BLaER1 (cell line): ENCODE data around the gene ANTXR2.
A peak's percentile ranks its signal among the peaks of the same experiment; 100 is the strongest.
"Not testable (repeated sequence)": the region's sequence is repeated elsewhere in the genome, so short reads cannot be mapped to it uniquely, and the experiment has no call there.

Source experiments
- H3K27ac ChIP-seq: shearing (Covaris generic); formaldehyde crosslinking; 2 replicates; pipeline ENCODE4 v1.8.1; 2022
- H3K27me3 ChIP-seq: shearing (Covaris generic); formaldehyde crosslinking; 2 replicates; pipeline ENCODE4 v1.8.1; 2022
- H3K36me3 ChIP-seq: shearing (Covaris generic); formaldehyde crosslinking; 2 replicates; pipeline ENCODE4 v1.8.1; 2022
- H3K4me1 ChIP-seq: shearing (Covaris generic); formaldehyde crosslinking; 2 replicates; pipeline ENCODE4 v1.8.1; 2022
- H3K4me2 ChIP-seq: shearing (Covaris generic); formaldehyde crosslinking; 2 replicates; pipeline ENCODE4 v1.8.1; 2022
- H3K4me3 ChIP-seq: shearing (Covaris generic); formaldehyde crosslinking; 2 replicates; pipeline ENCODE4 v1.8.1; 2022
- H3K9ac ChIP-seq: shearing (Covaris generic); formaldehyde crosslinking; 2 replicates; pipeline ENCODE4 v1.8.1; 2022
- H3K9me3 ChIP-seq: shearing (Covaris generic); formaldehyde crosslinking; 2 replicates; pipeline ENCODE4 v1.8.1; 2022
- H4K20me1 ChIP-seq: shearing (Covaris generic); formaldehyde crosslinking; 2 replicates; pipeline ENCODE4 v1.8.1; 2022
- Cebpa-rat ChIP-seq: shearing (Covaris generic); IDR thresholded peaks from 2 replicates; pipeline ENCODE4 v1.8.1; 2022

ANTXR2 gene

DNA sequence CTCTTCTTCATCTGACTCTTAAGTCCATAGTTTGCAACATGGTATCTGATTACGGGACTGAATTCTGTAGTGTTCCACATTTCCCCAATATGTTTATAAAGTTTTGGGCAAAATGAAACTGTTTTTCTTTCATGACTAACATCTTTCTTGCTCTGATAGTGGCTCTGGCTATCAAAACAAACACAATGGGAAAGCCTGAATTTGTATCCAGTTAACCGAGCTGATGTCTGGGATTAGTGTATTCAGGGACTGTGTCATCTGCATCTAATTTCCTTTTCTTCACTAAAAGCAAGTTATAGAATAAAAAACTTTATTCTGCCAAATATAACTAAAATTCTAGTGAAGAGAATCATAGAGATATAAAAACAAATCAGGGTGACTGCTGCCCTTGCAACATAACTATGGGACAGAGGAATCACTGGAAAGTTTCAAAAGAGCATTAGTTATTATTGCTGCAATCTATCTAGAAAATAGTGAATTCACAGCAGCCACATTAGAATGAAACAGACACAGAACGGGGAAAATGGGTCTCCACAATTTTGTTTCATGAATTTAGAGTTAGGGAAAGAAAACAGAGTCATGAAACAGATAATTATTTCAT is 61.3 kb downstream of the ANTXR2 start:
- Histone ChIP-seq H3K4me1 (peaks cover 10% of the 10 kb centered on the region), H3K9ac (no peak overlapping the region), H3K9me3 (no peaks in the 10 kb centered on the region), H3K27me3 (no peaks in the 10 kb centered on the region), H4K20me1 (no peaks in the 10 kb centered on the region), H3K36me3 (no peaks in the 10 kb centered on the region), H3K27ac (no peak overlapping the region), H3K4me2 (no peak overlapping the region), H3K4me3 (no peak overlapping the region)
- TF ChIP-seq Cebpa-rat: no peak

DNA sequence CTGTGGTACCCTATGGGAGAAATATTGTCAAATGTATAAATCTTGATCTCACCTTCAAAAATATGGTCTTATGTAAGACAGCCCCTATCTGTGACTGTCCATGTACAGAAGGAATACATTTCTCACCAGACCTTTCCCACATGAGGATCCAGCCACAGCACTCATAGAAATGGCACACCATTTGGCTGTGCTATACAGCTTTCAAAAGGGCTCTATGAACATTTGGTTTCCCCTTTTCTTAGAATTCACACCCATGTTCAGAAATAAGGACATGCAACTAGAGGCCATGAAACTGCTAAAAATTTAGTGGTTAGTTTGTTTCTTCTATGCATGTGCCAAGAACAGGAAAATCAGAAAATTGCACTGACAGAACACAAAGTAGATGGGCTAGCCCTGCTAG is 62.7 kb downstream of the ANTXR2 start:
- no peak for TF ChIP-seq Cebpa-rat
- Histone ChIP-seq H3K4me2 (no peak overlapping the region), H3K9ac (no peak overlapping the region)

DNA sequence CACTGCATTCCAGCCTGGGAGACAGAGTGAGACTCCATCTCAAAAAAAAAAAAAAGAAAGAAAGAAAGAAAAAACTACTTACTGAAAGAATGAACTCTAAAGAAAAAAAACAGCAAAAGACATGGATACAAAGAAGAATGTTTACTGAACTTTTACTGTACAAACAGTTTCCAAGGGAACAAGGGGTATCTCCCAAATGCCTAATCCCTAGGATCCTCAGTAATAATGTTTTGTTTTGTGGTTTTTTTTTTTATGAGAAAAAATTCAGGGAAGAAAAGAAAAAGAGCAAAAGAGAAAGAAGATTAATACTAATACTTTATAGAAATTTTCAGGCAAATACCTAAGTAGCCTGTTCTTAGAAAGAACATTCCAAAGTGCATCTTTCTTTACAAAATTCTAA is 63.2 kb downstream of the ANTXR2 start:
- H3K9ac ChIP-seq: no peak overlapping the region
- no peak overlapping the region for H3K4me2 ChIP-seq
- no peaks in the 10 kb centered on the region for H4K20me1 ChIP-seq
- H3K27ac ChIP-seq: no peak overlapping the region
- H3K4me3 ChIP-seq: no peak overlapping the region
- no peaks in the 10 kb centered on the region for H3K36me3 ChIP-seq
- H3K9me3 ChIP-seq: no peaks in the 10 kb centered on the region
- no peak for TF ChIP-seq Cebpa-rat
- H3K4me1 ChIP-seq: peaks cover 12% of the 10 kb centered on the region
- no peaks in the 10 kb centered on the region for H3K27me3 ChIP-seq

More for the DNA sequence above, 62.7 kb downstream of the ANTXR2 start:
- Histone ChIP-seq H4K20me1 (no peaks in the 10 kb centered on the region), H3K4me1 (peaks cover 12% of the 10 kb centered on the region), H3K9me3 (no peaks in the 10 kb centered on the region), H3K27me3 (no peaks in the 10 kb centered on the region), H3K36me3 (no peaks in the 10 kb centered on the region), H3K27ac (no peak overlapping the region), H3K4me3 (no peak overlapping the region)

DNA sequence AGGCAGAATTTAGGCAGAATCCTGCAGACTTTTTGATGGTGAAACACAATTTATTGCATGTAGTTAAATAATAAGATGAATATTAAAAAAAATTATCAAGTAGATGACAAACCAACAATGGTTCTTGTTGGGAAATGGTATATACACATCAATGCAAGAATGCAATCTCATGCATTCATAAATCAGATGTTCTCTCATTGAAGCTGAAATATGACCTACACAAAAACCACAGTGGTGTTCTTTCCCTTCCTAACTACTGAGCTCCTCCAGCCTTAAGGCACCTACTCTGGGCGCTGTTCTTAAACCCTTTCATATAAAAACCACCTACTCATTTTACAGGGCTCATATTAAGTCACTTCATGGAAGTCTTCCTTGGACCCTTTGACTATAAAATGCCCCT is 64.1 kb downstream of the ANTXR2 start:
- Histone ChIP-seq H3K4me3 (no peak overlapping the region), H3K9ac (no peak overlapping the region)

DNA sequence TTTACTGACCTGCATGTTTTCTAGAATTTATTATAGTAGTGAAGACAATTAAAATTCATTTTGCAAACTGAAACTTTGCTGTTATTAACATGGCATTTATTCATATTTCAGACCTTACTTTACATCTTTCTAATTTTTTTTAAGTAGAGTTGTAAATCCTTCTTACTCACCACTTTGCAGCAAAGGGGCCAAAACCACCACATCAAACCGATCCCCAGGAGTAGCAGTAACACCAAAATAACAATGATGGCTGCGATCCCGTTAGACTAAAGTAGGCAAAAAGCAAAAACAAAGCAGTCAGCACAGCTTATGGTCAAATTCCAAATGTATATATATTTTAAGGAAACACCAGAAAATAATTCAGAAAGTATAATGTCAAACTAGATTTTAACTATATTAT is 64.7 kb downstream of the ANTXR2 start:
- Histone ChIP-seq H3K9ac (no peak overlapping the region), H3K36me3 (no peaks in the 10 kb centered on the region), H3K4me2 (no peak overlapping the region), H4K20me1 (no peaks in the 10 kb centered on the region), H3K27me3 (no peaks in the 10 kb centered on the region), H3K4me3 (no peak overlapping the region), H3K27ac (no peak overlapping the region), H3K9me3 (no peaks in the 10 kb centered on the region), H3K4me1 (peaks cover 12% of the 10 kb centered on the region)
- TF ChIP-seq Cebpa-rat: no peak

More for the DNA sequence above, 64.1 kb downstream of the ANTXR2 start:
- Histone ChIP-seq H4K20me1 (no peaks in the 10 kb centered on the region), H3K36me3 (no peaks in the 10 kb centered on the region), H3K27me3 (no peaks in the 10 kb centered on the region), H3K9me3 (no peaks in the 10 kb centered on the region), H3K27ac (no peak overlapping the region), H3K4me2 (no peak overlapping the region), H3K4me1 (peaks cover 12% of the 10 kb centered on the region)
- TF ChIP-seq Cebpa-rat: no peak

DNA sequence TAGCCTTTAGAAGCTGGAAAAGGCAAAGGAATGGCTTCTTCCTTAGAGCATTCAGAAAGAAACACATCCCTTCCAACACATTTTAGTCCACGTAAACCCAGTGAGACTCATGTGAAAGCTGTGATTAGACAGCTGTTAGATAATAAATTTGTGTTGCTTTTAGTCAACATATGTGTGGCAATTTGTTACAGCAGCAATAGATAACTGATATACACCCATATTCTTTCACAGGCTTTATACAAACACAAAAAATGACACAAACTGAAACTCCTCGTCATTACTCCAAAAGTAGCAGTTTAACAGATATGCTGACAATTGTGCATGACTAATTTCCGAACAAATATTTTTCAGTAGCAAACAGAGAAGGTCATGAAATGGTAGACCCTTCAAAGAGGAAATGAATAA is 65.3 kb downstream of the ANTXR2 start:
- Histone ChIP-seq H3K9ac (no peak overlapping the region), H3K27ac (no peak overlapping the region), H3K36me3 (no peaks in the 10 kb centered on the region), H3K4me1 (peaks cover 12% of the 10 kb centered on the region), H3K27me3 (no peaks in the 10 kb centered on the region), H3K4me2 (no peak overlapping the region), H4K20me1 (no peaks in the 10 kb centered on the region), H3K4me3 (no peak overlapping the region), H3K9me3 (no peaks in the 10 kb centered on the region)
- no peak for TF ChIP-seq Cebpa-rat

DNA sequence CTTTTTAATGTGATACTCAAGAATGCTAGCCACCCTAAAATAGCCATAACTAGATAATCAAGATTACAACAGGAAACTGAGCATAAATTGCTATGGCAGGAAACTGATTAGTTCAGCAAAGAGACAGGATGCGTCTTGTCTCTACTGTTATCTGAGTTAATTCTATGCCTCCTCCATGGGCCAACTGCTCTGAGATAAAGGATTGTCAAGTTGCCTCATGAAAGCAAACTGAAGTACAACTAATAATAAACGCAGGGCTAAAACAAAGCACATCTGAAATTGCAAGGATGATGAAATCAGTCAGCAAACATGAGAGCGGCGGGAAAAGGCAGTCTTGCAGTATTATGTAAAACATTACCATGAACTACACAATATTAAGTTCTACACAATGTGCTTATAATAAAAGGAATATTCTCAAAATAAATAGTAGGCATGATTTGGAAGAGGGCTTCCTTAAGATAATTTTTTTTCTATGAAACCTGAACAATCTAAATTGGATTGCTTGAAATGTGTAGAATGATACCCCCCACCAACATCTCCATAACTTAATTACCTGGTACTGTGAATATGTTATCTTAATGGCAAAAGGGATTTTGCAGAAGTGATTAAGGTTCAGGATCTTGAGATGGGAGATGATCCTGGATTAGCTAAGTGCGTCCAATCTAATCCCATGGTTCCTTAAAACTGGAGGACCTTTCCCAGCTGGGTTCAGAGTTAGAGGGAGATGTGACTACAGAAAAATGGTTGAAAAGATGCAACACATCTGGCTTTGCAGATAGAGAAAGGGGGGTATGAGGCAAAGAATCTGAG is 65.9 kb downstream of the ANTXR2 start:
- H3K4me3 ChIP-seq: no peak overlapping the region
- no peak for TF ChIP-seq Cebpa-rat
- no peaks in the 10 kb centered on the region for H3K9me3 ChIP-seq
- no peak overlapping the region for H3K9ac ChIP-seq
- H3K36me3 ChIP-seq: no peaks in the 10 kb centered on the region
- peak overlapping the region; percentile 25; the same call in 1 of the 2 replicates for H3K4me2 ChIP-seq
- H3K27ac ChIP-seq: no peak overlapping the region
- peaks cover 12% of the 10 kb centered on the region for H3K4me1 ChIP-seq
- no peaks in the 10 kb centered on the region for H4K20me1 ChIP-seq
- no peaks in the 10 kb centered on the region for H3K27me3 ChIP-seq

DNA sequence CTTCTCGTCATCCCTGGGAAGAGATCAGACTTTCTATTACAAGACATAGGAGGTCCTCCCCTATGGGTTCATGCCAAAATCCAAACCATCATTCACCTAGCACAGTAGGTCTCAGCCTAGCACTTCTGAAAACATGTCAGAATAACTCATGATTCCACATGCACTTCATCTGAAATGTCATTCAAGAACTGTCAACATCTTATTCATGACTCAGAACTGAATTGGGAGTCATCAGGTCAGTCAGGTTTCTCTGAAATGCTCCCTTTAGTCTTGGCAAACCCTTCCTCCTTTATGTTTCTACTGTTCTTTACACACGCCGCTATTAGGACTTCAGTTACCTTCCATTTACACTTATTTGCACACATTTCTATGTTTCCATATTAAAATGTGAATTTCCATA is 67.2 kb downstream of the ANTXR2 start:
- no peaks in the 10 kb centered on the region for H3K27me3 ChIP-seq
- H3K4me2 ChIP-seq: no peak overlapping the region
- H3K9ac ChIP-seq: no peak overlapping the region
- H3K36me3 ChIP-seq: no peaks in the 10 kb centered on the region
- H3K27ac ChIP-seq: no peak overlapping the region
- no peaks in the 10 kb centered on the region for H3K9me3 ChIP-seq
- H4K20me1 ChIP-seq: no peaks in the 10 kb centered on the region
- no peak for TF ChIP-seq Cebpa-rat
- H3K4me3 ChIP-seq: no peak overlapping the region
- H3K4me1 ChIP-seq: peaks cover 12% of the 10 kb centered on the region

DNA sequence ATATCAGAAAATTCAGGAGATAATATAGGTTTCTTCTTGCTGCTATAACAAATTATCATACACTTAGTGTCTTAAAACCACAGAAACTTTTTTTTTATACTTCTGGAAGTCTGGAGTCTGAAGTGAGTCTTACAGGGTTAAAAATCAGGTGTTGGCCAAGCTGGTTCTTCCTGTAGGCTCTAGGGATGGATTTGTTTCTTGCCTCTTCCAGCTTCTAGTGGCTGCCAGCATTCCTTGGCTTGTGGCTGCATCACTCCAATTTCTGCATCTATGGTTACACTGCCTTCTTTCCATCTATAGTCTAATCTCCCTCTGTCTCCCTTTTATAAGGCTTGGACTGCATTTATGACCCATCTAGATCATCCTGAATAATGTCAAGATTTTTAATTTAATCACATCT is 68.7 kb downstream of the ANTXR2 start:
- no peak overlapping the region for H3K27ac ChIP-seq
- H3K4me3 ChIP-seq: no peak overlapping the region
- peaks cover 12% of the 10 kb centered on the region for H3K4me1 ChIP-seq
- no peaks in the 10 kb centered on the region for H3K9me3 ChIP-seq
- no peak overlapping the region for H3K9ac ChIP-seq
- no peaks in the 10 kb centered on the region for H3K27me3 ChIP-seq
- H3K4me2 ChIP-seq: no peak overlapping the region
- no peak for TF ChIP-seq Cebpa-rat
- no peaks in the 10 kb centered on the region for H3K36me3 ChIP-seq
- H4K20me1 ChIP-seq: no peaks in the 10 kb centered on the region

DNA sequence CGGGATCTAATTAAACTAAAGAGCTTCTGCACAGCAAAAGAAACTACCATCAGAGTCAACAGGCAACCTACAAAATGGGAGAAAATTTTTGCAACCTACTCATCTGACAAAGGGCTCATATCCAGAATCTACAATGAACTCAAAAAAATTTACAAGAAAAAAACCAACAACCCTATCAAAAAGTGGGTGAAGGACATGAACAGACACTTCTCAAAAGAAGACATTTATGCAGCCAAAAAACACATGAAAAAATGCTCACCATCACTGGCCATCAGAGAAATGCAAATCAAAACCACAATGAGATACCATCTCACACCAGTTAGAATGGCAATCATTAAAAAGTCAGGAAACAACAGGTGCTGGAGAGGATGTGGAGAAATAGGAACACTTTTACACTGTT is 70.5 kb downstream of the ANTXR2 start:
- H3K4me3 ChIP-seq, H3K9ac ChIP-seq, H3K27me3 ChIP-seq, H3K9me3 ChIP-seq, H3K36me3 ChIP-seq, H3K4me2 ChIP-seq, H3K27ac ChIP-seq, H4K20me1 ChIP-seq: not testable (repeated sequence)
- peaks cover 12% of the 10 kb centered on the region for H3K4me1 ChIP-seq

DNA sequence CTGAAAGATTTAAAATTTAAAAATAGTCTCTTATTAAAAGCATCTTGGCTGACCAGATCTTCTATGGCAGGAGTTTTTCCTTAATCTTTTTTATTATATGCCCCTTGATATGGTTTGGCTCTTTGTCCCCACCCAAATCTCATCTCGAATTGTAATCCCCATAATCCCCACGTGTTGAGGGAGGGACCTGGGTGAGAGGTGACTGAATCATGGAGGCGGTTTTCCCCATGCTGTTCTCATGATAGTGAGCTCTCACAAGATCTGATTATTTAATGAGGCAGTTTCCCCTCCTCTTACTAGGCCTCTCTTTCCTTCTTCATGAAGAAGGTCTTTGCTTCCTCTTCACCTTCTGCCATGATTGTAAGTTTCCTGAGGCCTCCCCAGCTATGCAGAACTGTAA is 74.0 kb downstream of the ANTXR2 start:
- not testable (repeated sequence) for H3K36me3 ChIP-seq, H3K27me3 ChIP-seq, H3K9ac ChIP-seq, H3K9me3 ChIP-seq, H3K4me2 ChIP-seq, H3K4me1 ChIP-seq, H3K4me3 ChIP-seq, H3K27ac ChIP-seq, H4K20me1 ChIP-seq
